GM19099 (cell line): ENCODE measurements around the gene TARBP1.

Experiments
- POLR2A ChIP-seq: IDR thresholded peaks from 3 replicates; pipeline ENCODE4 v1.6.1; 2011; ENCODE audit warnings: low read depth; ENCODE audit not compliant: insufficient read length; ENCODE audit errors: extremely low read depth

Gene TARBP1

GRCh38 chr1:234478481-234479309 lies at the start of gene TARBP1:
Gene TARBP1 (minus strand): TSS chr1:234479179. CDS start chr1:234479103, 76 bp downstream.
- TF ChIP-seq POLR2A = peak; percentile 81

- TF ChIP-seq POLR2A = no peak
Observed at GRCh38 chr1:234528074-234528865, 49.3 kb upstream of the TARBP1 start.

GRCh38 chr1:234527346-234527745 lies 48.4 kb upstream of the TARBP1 start:
- no peak for TF ChIP-seq POLR2A

- no peak for TF ChIP-seq POLR2A
Observed at GRCh38 chr1:234526922-234527321, 47.9 kb upstream of the TARBP1 start.

- TF ChIP-seq POLR2A = no peak
Observed at GRCh38 chr1:234525099-234525799, 46.3 kb upstream of the TARBP1 start.

- TF ChIP-seq POLR2A = no peak
Observed at GRCh38 chr1:234521836-234522235, 42.9 kb upstream of the TARBP1 start.

GRCh38 chr1:234520908-234521817 lies 42.2 kb upstream of the TARBP1 start:
- no peak for TF ChIP-seq POLR2A

- TF ChIP-seq POLR2A = no peak
Observed at GRCh38 chr1:234519506-234519905, 40.5 kb upstream of the TARBP1 start.

- TF ChIP-seq POLR2A = no peak
Observed at GRCh38 chr1:234518876-234519275, 39.9 kb upstream of the TARBP1 start.

- no peak for TF ChIP-seq POLR2A
Observed at GRCh38 chr1:234517110-234517802, 38.3 kb upstream of the TARBP1 start.

- TF ChIP-seq POLR2A = no peak
Observed at GRCh38 chr1:234515821-234516241, 36.9 kb upstream of the TARBP1 start.

GRCh38 chr1:234515411-234515810 lies 36.4 kb upstream of the TARBP1 start:
- TF ChIP-seq POLR2A = no peak

- TF ChIP-seq POLR2A = no peak
Observed at GRCh38 chr1:234512451-234512861, 33.5 kb upstream of the TARBP1 start.
